Activated T-cell treated with anti-CD3 and anti-CD28 coated beads for 4 hours (primary cell): ENCODE data around the gene SEPTIN8.

ENCODE experiments used
- DNase-seq: peaks from one replicate; pipeline ENCODE4 v3.0.0-alpha.2; 2020

SEPTIN8 gene

GRCh38 chr5:132747616-132748440 lies 29.2 kb downstream of the SEPTIN8 start:
- peak; percentile 38 for DNase-seq

DNA sequence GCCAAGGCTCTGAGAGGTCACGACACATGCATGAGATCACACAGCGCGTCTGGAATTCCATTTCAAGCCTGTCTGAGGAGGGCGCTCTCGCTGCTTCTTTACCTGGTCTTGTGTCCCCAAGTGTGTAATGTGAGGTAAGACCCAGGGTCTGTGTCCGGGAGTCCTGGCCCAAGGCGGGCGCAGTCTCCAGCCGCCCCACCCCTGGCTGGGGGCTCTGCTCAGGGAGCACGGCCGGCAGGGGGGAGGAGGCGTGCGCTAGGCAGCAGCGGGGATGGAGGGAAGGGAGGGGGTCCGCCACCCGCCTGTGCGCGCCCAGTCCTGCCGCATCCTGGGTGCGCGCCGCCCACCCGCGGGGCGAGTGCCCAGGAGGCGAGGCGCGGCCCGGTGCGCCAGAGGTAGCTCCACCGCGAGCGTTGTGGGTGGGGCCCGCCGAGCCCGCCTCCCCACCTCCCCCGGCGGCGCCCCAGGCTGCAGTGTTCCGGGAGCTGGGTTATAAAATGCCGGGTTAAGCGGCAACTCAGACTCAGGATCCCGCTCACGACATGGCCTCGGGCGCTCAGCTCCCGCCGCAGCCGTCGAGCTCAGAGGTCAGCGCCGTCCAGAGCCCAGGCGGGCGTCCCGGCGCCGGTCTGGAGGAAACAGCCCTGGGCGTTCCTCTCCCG lies 30.0 kb downstream of the SEPTIN8 start, which contains the start of gene CCNI2:
CCNI2 (plus strand) TSS at position 473 of the 662 bp plus-strand sequence; CDS start at position 543, 70 bp downstream.
- DNase-seq, result peak; percentile 63

- no peak for DNase-seq
Observed at GRCh38 chr5:132746592-132746953, 30.5 kb downstream of the SEPTIN8 start.

DNA sequence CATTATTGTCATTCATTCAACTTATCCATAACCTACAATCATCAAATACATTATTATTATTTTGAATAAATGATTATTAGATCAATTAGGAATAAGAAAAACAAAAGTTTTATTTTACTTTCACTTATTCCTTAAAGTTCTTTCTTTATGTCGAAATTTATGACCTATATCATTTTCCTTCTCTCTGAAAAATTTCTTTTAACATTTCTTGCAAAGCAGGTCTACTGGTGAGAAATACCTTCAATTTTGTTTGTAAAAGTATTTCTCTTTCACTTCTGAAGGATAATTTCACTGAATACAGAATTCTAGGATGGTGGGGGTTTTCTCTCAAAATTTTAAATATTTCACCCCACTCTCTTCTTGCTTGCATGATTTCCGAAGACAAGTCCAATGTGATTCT lies 32.4 kb downstream of the SEPTIN8 start:
- no peak for DNase-seq

- no peak for DNase-seq
Observed at GRCh38 chr5:132742626-132743025, 34.4 kb downstream of the SEPTIN8 start.

DNA sequence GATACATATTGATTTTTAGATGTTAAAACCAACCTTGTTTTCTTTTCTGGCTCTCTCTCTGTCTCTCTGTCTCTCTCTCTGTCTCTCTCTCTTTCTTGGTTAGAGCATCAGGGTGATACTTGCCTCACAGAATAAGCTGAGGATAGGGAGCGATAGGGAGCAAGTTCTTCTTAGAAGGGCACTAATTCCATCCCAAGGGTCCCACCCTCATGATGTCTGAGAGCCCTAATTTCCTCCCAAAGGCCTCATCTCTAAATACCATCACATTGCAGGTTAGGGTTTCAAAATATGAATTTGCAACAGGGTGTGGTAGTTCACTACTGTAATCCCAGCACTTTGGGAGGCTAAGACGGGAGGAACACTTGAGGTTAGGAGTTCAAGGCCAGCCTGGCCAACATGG lies 34.9 kb downstream of the SEPTIN8 start:
- DNase-seq, result no peak

DNA sequence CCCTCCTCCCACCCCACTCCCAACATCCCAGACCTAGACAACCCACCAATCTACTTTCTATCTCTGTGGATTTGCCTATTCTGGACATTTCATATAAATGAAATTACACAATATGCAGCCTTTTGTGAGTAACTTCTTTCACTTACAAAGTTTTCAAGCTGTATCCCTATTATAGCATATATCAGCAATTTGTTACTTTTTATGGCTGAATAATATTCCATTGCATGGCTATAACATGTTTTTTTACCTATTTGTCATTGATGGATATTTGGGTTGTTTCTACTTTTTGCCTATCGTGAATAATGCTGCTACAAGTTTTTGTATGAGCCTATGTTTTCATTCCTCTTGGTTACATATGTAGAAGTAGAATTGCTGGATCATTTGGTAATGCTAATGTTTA lies 37.8 kb downstream of the SEPTIN8 start:
- no peak for DNase-seq

GRCh38 chr5:132737982-132738681 lies 38.9 kb downstream of the SEPTIN8 start:
- no peak for DNase-seq

- DNase-seq, result peak; percentile 97
Observed at GRCh38 chr5:132736853-132737833, 39.9 kb downstream of the SEPTIN8 start, which contains the start of gene KIF3A. KIF3A (minus strand) TSS chr5:132737546; CDS start chr5:132737419, 127 bp downstream.

DNA sequence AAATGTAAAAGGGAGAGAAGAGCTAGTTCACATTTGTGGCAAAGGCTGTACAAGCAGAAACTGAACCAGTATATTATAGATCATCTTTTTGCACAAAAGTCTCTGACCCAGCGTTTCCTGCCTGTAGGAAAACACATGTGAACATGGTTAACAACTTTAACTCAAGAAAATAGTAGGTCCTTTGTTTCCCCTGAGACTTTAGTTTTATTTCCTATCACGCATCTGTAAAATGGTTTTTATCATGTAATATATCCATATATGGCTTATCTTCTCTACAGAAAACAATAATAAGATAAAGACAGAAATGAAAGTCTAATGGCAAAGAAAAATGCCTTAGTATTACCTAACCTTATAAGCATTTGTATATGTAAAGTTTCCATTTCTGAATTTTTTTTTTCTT lies 42.4 kb downstream of the SEPTIN8 start:
- no peak for DNase-seq

DNA sequence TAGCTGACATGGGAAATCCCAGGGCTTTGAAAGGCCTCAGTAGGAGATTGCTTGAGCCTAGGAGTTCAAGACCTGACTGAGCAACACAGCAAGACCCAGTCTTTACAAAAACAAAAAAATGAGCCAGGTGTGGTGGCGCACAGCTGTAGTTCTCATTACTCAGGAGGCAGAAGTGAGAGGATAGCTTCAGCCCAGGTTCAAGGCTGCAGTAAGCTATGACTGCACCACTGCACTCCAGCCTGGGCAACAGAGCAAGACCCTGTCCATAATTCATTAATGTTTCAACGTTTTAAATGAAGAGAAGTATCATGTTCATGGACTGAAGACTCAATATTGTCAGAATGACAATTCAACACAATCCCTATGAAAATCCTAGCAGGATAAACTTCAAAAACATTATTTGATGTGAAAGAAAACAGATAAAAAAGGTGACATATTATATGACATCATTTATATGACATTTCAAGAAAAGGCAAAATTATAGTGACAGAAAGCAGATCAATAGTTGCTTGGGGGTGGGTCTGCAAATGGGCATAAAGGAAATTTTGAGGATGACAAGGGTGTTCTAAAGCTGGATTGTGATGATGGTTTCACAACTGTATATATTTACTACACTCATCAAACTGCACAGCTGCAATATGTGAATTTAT lies 43.4 kb downstream of the SEPTIN8 start:
- DNase-seq, result no peak

DNA sequence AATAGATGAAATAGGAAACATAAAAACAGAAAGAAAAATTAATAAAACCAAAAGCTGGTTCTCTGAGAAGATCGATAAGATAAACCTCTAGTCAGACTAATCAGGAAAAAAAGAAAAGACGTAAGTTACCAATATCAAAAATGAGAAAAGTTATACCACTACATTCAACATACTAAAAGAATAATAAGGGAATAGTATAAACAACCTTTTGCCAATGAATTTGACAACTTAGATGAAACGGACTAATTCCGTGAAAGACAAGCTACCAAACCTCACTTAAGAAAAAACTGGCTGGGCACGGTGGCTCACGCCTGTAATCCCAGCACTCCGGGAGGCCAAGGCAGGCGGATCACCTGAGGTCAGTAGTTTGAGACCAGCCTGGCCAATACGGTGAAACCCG lies 47.1 kb downstream of the SEPTIN8 start:
- no peak for DNase-seq

- DNase-seq, result no peak
Observed at GRCh38 chr5:132725745-132726144, 51.3 kb downstream of the SEPTIN8 start.

DNA sequence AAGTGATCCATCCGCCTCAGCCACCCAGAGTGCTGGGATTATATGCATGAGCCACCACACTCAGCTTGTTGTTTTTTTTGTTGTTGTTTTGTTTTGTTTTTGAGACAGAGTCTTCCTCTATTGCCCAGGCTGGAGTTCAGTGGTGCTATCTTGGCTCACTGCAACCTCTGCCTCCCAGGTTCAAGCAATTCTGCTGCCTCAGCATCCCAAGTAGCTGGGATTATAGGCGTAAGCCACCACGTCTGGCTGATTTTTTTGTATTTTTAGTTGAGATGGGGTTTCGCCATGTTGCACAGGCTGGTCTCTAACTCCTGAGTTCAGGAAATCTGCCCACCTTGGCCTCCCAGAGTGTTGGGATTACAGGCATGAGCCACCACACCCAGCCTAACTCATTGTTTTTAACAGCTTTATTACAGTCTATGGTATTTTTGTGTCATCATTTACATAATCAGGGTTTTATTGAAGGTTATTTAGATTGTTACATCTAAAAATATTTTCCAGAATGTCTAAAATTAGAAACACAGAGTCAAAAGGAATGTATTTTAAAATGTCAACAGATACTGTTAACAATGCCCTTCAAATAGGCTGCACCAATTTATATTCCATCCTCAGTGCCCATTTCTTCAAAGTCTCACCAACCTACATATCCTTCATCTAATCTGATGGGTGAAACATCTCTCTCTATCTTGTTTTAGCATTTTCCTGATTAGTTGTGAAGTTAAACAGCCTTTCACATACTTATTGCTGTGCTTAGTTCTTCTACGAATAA lies 58.3 kb downstream of the SEPTIN8 start:
- DNase-seq, result no peak

- DNase-seq, result no peak
Observed at GRCh38 chr5:132714456-132715307, 62.4 kb downstream of the SEPTIN8 start.

DNA sequence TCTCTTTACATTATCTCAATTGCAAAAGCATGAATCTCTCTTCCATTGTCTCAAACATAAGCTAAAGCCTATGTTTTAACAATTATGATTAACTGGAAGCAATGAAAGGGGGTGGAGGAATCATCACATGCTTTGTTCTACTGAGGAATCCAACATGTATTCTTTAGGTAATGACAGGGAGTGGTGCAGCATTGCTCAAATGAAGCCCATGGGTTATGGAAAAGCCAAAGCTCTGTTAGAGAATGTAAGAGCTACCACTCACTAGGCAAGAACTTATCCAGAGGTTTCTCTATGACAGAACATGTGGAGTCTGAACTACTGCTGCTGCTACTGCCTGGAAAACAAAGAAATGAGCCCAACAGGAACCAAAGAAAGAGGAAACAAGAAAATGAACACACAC lies 68.4 kb downstream of the SEPTIN8 start:
- DNase-seq, result no peak

- no peak for DNase-seq
Observed at GRCh38 chr5:132704875-132705274, 72.2 kb downstream of the SEPTIN8 start.
